HG03575 (cell line): ENCODE measurements around the gene CACNA1C.

Experiments
- ATAC-seq: cut with Tn5 transposase; IDR thresholded peaks from one replicate; pipeline ENCODE4 v1.9.1; 2021; ENCODE audit not compliant: unreplicated experiment, insufficient number of reproducible peaks, low FRiP score; ENCODE audit errors: extremely low read depth

CACNA1C gene

DNA sequence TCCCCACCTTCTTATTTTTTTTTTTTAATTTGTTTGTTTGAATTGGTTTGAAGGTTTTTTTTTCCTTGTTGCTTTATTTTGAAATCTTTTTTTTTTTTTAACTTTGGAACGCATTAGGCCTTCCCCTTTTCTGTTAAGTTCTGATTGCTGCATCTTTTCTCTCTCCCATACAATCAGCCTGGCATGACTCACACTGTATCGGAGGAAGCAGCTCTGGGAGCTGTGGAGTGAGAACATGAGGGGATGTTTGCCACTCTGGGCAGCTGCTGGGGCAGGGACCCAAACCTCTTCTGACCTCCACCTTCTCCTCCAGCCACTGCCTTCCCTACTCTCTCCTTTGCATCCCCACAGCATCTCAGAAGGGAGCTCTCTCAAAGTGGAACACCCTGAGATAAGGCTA lies 581.7 kb downstream of the CACNA1C start:
- ATAC-seq, result no peak

- no peak for ATAC-seq
Observed at GRCh38 chr12:2636741-2637340, 584.1 kb downstream of the CACNA1C start.

DNA sequence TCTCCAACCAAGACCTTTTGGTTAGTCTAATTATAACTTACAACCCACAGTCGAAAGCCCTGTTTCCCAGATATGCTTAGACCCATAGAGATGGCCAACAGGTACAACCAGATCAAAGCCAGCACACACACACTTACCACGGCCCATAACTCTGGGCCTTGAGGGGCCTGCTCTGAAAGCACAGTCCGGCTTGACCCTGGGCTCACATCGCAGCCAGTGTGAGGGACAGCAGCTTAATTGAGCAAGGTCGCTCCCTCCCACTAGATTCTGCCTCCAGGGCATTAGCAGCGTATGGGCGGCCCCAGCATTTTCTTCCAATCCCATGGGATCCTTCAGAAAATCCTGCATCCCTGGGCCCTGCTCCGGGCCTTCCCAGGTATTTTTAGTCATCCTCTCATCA lies 584.6 kb downstream of the CACNA1C start:
- ATAC-seq, result no peak

GRCh38 chr12:2638273-2639019 lies 585.7 kb downstream of the CACNA1C start:
- no peak for ATAC-seq

- ATAC-seq, result no peak
Observed at GRCh38 chr12:2639020-2639298, 586.2 kb downstream of the CACNA1C start.

DNA sequence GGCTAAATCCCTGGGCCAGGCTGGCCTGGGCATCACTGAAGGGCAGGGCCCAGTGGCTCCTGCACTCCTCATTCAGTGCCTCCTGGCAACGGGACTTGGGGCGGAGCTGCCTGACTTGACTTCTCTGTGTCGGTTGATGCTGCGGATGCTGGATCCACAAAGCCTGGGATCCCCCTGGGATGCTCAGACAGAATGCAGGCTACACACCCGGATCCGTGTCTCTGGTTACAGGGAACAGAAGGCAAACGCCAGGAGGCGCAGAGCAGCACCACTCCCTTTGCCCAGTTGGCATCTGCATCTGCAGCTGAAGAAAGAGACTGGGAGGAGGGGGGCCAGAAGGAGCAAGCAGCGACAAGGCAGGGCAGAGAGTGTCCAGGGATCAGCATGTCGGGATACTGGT lies 587.5 kb downstream of the CACNA1C start:
- ATAC-seq, result no peak

GRCh38 chr12:2640709-2641108 lies 587.9 kb downstream of the CACNA1C start:
- ATAC-seq, result no peak

GRCh38 chr12:2641207-2641606 lies 588.4 kb downstream of the CACNA1C start:
- ATAC-seq, result no peak

DNA sequence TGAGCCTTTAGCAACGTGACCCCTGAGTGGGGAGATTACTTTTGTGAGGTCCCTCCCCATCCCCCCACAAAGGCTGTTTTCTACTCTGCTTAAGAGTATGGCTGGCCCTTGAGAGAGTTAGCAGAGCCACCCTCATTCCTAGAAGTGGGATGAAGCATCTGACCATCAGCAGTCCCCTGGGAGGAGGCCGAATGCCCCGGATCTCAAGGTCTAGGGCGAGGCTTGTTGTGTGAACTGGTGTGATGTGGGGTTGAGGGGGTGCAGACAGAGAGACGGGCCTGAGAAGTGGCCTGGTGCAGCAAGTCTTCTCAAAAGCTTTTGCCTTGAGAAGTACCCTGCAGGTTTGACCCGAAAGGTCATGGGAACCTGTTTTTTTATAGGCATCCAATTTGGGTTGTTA lies 589.0 kb downstream of the CACNA1C start:
- no peak for ATAC-seq

DNA sequence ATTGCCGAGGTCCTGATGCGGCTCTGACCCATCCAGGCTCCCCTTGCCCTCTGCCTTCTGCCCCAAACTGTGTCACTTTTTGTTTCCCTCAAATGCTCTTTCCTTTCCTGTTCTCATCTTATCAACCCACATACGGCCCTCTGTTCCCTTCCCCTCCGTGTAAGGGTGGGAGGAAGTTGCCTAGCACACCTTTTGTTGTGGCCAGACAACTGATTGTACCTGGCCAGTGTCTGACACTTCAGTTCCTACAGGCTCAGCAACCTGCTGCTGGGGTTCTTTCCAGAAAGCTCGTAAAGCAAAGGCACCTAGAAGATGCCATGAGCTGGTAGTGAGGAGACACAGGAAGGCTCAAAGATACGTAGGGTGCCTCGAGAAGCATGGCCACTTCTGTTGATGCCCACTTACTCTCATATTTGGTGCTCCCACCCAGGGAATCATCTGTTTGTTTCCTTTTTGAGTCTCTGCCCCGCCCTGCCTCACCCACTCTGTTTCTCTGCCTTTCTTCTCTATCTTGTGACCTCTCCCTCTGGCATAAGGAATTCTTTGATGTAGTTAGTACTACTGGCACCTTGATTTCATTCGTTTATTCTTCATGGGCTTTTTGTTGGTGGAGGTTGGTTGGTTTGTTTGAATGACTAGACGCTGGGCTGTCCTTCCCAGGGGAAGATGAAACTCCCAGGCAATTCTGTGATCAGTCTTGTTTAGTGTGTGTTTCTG lies 589.5 kb downstream of the CACNA1C start:
- ATAC-seq, result no peak

DNA sequence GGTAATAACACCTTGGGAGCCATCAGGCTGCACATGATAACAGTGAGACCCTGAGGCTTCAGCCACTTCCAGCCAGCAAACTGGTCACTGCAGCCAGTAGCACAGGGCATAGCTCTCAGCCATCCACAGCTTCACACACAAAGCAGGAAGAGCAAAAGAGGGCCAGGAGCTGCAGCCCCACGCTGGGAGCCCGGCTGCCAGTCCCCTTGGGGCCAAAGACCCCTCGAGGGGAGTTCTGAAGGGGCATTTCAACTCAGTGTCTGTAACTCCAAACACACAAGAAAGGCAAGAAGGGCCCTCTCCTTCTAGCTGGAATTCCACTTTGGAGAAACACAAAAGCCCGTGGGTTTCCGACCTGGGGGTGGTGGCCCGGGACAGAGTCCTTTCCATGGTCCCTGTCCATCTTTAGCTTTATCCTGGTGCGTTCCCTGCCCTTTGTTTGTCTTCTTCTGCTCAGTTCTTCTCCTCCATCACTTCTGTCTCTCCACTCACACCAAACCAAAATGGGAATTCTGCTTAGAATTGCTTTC lies 590.2 kb downstream of the CACNA1C start:
- ATAC-seq, result no peak

- ATAC-seq, result no peak
Observed at GRCh38 chr12:2643576-2644135, 590.9 kb downstream of the CACNA1C start.

- ATAC-seq, result no peak
Observed at GRCh38 chr12:2644683-2645405, 592.1 kb downstream of the CACNA1C start.

GRCh38 chr12:2645460-2645859 lies 592.7 kb downstream of the CACNA1C start:
- no peak for ATAC-seq

DNA sequence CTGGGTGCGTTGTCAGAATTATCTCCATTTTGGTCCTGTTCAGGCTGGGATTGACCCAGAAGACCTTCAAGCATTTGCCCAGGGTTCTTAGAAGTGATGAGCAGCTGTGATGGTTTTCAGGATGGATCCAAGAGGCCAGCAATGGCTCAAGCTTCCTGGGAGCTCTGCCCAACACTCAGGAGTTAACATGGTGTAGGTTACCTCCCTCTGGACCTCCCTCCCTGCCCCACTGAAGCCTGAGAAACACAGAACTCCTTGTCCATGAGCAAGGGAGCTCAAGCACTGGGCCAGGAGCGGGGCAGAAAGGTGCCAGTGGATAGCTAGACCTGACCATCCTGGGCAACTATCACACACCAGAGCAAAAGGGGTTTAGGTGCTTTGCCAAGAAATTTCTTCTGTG lies 593.6 kb downstream of the CACNA1C start:
- ATAC-seq, result no peak

- no peak for ATAC-seq
Observed at GRCh38 chr12:2647186-2647585, 594.4 kb downstream of the CACNA1C start.

GRCh38 chr12:2648406-2648805 lies 595.6 kb downstream of the CACNA1C start:
- no peak for ATAC-seq

DNA sequence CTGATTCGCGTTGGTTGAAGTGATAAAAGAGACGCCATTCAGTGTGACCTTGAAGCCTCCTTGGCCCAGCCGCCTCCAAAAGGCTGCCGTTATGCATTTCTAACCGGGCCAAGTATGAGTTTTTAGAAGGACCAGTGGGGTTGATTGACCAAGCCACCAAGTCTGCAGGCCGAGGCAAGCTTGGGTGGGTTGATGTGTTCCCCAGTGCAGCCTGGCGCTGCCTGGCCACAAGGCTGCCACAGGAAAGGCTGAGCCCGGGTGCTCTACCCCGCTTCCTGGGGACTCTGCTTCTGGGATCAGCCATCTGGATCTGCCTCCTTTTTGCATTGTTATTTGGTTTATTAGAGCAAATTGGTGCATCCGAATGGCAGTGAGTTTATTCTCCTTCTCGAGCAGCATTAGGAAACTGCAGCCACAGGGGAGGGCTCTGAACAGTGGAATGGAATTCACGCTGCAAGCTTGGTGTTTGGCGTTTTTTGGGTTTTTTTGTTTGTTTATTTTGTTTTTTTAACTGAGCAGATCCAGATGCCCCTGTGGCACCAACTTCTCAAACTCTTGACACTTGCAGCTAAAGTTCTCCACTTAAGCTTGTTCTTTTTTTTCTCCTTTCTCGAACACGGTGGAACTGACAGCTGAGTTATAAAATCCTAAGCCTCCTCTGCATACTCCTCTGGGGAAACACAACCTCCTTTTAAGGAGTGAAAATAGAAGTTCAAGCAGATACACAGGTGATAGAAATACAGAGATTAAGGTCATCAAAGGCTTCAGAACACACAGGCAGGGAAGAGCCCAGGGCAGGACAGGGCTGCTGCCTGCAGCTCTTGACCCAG lies 596.6 kb downstream of the CACNA1C start:
- ATAC-seq, result no peak
